ENCODE measurements around the gene ZCCHC14.
"Not testable (repeated sequence)": the region's sequence is repeated elsewhere in the genome, so short reads cannot be mapped to it uniquely, and the experiment has no call there.

Gene ZCCHC14

DNA sequence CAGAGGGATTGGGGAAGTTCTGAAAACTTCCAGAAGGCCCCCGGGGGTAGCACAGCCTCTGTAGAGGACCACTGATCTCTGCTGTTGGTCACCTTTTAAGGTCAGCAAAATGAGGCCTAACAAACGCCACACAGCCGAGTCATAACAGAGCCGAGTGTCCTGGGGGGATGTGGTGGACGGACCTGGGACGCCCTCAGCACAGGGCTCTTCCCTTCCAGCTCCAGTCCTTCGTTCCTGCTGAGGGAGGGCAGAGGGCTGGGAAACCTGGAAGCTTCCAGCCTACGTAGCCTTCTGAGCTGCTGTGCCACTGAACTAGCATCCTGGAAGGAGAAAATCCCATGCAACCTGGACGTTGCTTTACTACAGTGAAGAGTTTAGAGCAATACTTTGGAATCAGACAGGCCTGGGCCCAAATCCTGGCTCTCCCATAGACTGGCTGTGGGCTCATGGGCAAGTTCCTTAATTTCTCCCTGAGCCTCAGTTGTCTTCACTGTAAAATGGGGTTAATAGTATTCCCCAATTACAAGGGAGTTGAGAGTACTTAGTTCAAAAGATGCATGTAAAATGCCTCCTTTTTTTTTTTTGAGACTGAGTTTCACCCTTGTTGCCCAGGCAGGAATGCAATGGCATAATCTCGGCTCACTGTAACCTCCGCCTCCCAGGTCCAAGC, 34.4 kb upstream of the ZCCHC14 start:
- DNase-seq = no peak
- peaks cover 26% of the 10 kb centered on the region for H3K9me3 Mint-ChIP-seq
- TF ChIP-seq, protein P1, sequence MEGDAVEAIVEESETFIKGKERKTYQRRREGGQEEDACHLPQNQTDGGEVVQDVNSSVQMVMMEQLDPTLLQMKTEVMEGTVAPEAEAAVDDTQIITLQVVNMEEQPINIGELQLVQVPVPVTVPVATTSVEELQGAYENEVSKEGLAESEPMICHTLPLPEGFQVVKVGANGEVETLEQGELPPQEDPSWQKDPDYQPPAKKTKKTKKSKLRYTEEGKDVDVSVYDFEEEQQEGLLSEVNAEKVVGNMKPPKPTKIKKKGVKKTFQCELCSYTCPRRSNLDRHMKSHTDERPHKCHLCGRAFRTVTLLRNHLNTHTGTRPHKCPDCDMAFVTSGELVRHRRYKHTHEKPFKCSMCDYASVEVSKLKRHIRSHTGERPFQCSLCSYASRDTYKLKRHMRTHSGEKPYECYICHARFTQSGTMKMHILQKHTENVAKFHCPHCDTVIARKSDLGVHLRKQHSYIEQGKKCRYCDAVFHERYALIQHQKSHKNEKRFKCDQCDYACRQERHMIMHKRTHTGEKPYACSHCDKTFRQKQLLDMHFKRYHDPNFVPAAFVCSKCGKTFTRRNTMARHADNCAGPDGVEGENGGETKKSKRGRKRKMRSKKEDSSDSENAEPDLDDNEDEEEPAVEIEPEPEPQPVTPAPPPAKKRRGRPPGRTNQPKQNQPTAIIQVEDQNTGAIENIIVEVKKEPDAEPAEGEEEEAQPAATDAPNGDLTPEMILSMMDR (IDR thresholded peaks at IDR 0.05) = no peak
- peaks cover 4% of the 10 kb centered on the region for H3K4me1 Mint-ChIP-seq
- no peaks in the 10 kb centered on the region for H3K36me3 Mint-ChIP-seq (ENCODE audit: low read depth)
- no peak overlapping the region for H3K4me3 Mint-ChIP-seq
- H3K27me3 Mint-ChIP-seq (ENCODE audit: low read depth, poor library complexity) = peaks cover 21% of the 10 kb centered on the region
- no peak overlapping the region for H3K27ac Mint-ChIP-seq

DNA sequence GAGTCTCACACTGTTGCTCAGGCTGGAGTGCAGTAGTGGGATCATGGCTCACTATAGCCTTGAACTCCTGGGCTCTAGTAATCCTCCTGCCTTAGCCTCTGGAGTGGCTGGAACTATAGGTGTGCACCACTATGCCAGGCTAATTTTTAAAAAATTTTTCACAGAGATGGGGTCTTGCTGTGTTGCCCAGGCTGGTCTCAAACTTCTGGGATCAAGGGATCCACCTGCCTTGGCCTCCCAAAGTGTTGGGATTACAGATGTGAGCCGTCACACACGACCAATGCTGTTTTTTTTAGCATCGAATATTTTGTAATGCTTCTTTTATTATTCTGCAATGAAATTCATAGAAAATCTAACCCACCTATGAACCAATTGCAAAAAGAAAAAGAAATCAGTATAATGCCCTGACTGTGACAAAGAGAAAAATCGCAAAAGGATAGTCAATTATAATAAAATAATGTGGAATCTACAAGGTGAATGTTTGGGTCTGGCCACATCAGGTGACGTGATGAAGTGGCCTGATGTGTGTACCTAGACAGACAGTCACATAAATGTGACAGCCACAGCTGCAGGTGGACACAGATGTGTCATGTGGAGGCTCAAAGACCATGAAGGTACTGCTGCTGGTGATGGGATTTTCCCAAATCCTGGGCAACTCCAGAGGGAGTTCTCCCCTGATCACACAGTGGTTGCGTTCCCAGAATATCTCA, 33.6 kb upstream of the ZCCHC14 start:
- H3K9me3 Mint-ChIP-seq = peaks cover 28% of the 10 kb centered on the region
- no peak overlapping the region for H3K4me3 Mint-ChIP-seq
- H3K4me1 Mint-ChIP-seq = no peaks in the 10 kb centered on the region
- TF ChIP-seq, protein P1 (IDR thresholded peaks at IDR 0.05) = no peak
- no peak overlapping the region for H3K27ac Mint-ChIP-seq
- H3K27me3 Mint-ChIP-seq (ENCODE audit: low read depth, poor library complexity) = peaks cover 20% of the 10 kb centered on the region
- no peak for DNase-seq
- H3K36me3 Mint-ChIP-seq (ENCODE audit: low read depth) = no peaks in the 10 kb centered on the region

DNA sequence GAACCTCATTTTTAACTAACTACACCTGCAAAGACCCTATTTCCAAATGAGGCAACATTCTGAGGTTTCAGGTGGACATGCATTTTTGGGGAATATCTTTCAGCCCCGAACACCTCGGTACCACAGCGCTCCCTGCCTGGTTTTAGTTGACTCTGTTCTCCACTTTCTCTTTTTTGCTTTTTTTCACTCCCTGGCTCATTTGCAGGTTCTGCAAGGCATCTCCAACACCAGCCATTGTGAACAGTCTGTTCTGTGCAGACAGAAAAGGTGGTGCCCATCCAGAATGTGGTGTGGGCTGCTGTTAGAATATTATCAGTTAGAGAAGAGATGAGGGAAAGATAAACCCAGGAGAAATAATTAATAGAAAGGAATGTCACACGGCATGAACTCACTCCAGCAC, 32.5 kb upstream of the ZCCHC14 start:
- no peak overlapping the region for H3K4me3 Mint-ChIP-seq
- H3K9me3 Mint-ChIP-seq = peaks cover 20% of the 10 kb centered on the region
- DNase-seq = no peak
- H3K27ac Mint-ChIP-seq = no peak overlapping the region
- H3K27me3 Mint-ChIP-seq (ENCODE audit: low read depth, poor library complexity) = peaks cover 23% of the 10 kb centered on the region
- TF ChIP-seq, protein P1 (IDR thresholded peaks at IDR 0.05) = no peak
- no peaks in the 10 kb centered on the region for H3K36me3 Mint-ChIP-seq (ENCODE audit: low read depth)
- no peaks in the 10 kb centered on the region for H3K4me1 Mint-ChIP-seq

DNA sequence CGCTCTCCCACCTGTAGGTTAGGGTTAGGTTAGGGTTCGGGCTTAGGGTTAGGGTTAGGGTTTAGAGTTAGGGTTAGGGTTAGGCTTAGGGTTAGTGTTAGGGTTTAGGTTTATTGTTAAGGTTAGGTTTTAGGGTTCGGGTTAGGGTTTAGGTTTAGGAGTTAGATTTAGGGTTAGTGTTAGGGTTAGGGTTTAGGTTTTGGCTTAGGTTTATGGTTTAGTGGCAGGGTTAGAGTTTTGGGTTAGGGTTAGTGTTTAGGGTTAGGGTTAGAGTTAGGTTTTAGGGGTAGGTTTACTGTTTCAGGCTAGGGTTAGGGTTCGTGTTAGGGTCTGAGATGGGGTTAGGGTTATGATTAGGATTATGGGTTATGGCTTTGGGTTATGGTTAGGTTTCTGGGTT, 31.6 kb upstream of the ZCCHC14 start:
- peaks cover 1% of the 10 kb centered on the region for H3K4me1 Mint-ChIP-seq

DNA sequence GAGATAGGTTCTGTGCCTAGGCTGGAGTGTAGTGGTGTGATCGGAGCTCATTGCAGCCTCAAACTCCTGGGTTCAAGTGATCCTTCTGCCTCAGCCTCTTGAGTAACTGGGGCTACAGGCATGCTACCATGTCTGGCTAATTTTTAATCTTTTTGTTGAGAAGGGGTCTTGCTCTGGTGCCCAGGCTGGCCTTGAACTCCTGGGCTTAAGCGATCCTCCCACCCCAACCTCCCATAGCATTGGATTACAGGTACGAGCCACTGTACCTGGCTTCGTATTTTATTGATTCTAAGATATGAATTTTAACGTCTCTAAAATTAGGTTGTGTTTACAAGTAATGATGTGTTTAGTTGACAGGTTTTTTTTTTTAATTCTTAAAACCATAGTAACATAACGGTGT, 30.8 kb upstream of the ZCCHC14 start:
- DNase-seq; H3K4me3 Mint-ChIP-seq; H3K4me1 Mint-ChIP-seq; H3K36me3 Mint-ChIP-seq (ENCODE audit: low read depth); H3K27ac Mint-ChIP-seq; H3K9me3 Mint-ChIP-seq: not testable (repeated sequence)
- H3K27me3 Mint-ChIP-seq (ENCODE audit: low read depth, poor library complexity) = peaks cover 20% of the 10 kb centered on the region

More for the DNA sequence above, 31.6 kb upstream of the ZCCHC14 start:
- H3K4me3 Mint-ChIP-seq = no peak overlapping the region
- TF ChIP-seq, protein P1 (IDR thresholded peaks at IDR 0.05) = no peak
- DNase-seq = no peak
- peaks cover 12% of the 10 kb centered on the region for H3K9me3 Mint-ChIP-seq
- peaks cover 20% of the 10 kb centered on the region for H3K27me3 Mint-ChIP-seq (ENCODE audit: low read depth, poor library complexity)
- no peak overlapping the region for H3K27ac Mint-ChIP-seq
- no peaks in the 10 kb centered on the region for H3K36me3 Mint-ChIP-seq (ENCODE audit: low read depth)

DNA sequence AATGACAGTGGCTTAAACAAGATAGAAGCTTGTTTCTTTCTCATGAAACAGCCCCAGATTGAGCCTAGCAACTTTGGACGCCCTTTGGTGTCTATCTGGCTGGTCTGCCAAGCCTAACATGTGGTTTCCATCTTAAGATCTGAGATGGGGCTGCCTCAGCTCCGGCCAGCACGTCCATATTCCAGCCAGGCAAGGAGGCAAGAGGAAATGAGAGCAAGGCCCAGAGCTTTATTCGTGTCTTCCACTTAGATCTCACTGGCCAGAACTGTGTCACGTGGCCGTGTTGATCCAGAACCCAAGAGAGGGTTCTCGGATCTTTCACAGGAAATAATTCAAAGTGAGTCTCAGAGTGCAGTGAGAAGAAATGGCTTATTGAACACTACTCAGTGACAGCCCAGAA, 28.9 kb upstream of the ZCCHC14 start:
- not testable (repeated sequence) for H3K9me3 Mint-ChIP-seq; H3K27ac Mint-ChIP-seq; DNase-seq; H3K4me3 Mint-ChIP-seq; H3K36me3 Mint-ChIP-seq (ENCODE audit: low read depth)
- Mint-ChIP-seq H3K27me3 (ENCODE audit: low read depth, poor library complexity) (peaks cover 14% of the 10 kb centered on the region), H3K4me1 (peaks cover 25% of the 10 kb centered on the region)

DNA sequence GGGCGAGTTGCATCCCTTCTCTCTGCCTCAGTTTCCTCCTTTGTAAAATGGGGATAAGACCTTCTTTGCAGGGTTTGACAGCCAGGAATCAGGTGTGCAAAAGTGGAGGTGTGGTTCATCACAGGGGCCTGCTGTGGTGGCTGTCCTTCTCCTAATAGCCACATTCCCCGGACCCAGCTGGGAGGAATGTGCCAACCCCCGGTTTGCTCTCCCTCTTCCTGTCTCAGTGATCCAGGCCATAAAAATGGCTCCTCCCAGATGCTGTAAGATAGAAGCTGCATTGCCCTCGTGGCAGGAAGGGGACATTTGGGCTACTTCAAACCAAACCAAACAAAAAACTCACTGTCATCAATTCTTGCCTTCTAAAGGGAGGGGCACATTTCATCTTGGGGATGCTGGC, 26.3 kb upstream of the ZCCHC14 start:
- not testable (repeated sequence) for H3K4me3 Mint-ChIP-seq; H3K27me3 Mint-ChIP-seq (ENCODE audit: low read depth, poor library complexity); DNase-seq; H3K9me3 Mint-ChIP-seq; H3K36me3 Mint-ChIP-seq (ENCODE audit: low read depth)
- H3K27ac Mint-ChIP-seq = peak overlapping the region; percentile 18
- peaks cover 36% of the 10 kb centered on the region for H3K4me1 Mint-ChIP-seq

DNA sequence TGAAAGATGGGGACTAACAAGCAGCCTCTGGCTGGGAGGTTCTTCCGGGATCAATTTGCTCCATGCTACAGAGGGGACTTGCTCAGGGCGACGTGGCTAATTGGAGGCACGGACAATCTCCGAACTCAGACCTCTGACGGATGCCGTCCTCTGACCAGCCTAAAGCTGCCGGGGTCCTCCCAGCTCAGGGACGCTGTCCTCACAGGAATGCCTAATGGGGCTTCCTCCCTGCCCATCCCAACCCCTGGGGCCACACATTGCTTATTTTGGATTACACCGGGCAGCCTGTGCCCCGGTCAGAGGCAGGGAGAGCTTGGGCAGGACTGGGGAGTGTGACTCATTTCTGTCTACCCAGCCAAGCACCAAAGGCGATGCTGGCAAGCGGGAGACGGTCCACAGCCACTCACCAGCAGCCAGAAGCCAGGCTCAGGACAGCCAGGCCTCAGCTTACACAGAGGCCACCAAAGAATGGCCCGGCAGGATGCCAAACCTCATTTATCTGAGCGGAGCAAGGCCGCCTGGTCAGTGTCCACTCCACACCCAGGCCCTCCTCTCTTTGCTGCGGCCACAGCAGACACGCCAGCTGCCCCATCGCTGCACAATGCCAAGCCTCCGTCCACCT, 25.7 kb upstream of the ZCCHC14 start:
- H3K27ac Mint-ChIP-seq = peak overlapping the region; percentile 18

DNA sequence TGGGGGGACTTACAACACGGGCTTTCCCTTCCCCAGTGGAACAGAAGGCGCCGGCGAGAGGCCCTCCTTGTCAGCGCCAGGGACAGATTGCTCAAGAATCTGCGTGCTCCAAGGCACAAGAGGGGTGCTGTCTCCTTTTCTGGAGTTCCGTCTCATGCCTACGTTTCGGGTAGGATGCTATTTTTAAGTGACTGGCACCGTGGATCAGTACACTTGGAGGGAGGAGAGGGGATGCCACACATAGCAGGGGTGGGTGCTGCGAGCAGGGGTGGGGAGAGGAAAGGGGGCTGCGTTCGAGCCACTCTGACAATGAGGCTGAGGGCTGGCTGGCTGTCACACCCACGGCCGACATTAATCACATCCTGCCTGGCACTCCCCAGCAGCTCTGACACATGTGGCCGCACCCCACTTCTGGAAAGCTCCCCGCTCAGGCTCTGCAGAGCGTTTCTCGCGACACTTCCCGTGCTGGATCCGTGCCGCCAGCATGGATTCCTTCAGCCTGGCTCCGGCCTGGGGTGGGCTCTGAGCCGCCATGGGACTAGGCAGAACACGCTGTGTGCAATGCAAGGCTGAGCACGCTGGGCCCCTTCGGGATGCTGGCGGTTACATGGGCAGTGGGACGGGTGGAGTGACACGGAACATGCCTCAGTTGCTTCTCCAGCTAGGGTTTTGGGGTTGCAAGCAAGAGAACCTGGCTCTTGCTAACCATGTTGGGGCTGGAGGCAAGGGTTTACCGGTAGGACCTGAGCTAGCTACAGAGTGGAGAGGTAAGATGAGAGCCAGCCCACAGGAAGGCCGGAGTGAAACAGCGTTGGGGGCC, 25.0 kb upstream of the ZCCHC14 start:
- Mint-ChIP-seq H3K27ac (peak overlapping the region; percentile 51), H3K4me1 (peaks cover 36% of the 10 kb centered on the region)
- not testable (repeated sequence) for DNase-seq; H3K36me3 Mint-ChIP-seq (ENCODE audit: low read depth); H3K27me3 Mint-ChIP-seq (ENCODE audit: low read depth, poor library complexity); H3K4me3 Mint-ChIP-seq; H3K9me3 Mint-ChIP-seq

More for the DNA sequence above, 25.7 kb upstream of the ZCCHC14 start:
- H3K9me3 Mint-ChIP-seq; DNase-seq; H3K4me3 Mint-ChIP-seq; H3K27me3 Mint-ChIP-seq (ENCODE audit: low read depth, poor library complexity); H3K36me3 Mint-ChIP-seq (ENCODE audit: low read depth): not testable (repeated sequence)
- peaks cover 36% of the 10 kb centered on the region for H3K4me1 Mint-ChIP-seq
